ENCODE data around the gene NSMF. TPM values are rescaled to one million over a fixed set of nuclear protein-coding genes. Genes with fewer than 3 reads are reported as not detected.

The NSMF gene
- total and polyA plus RNA-seq, 2 donors (not counting 1 experiment from before 2014, with no cell fraction given) = 28.7 to 59.4 TPM

DNA sequence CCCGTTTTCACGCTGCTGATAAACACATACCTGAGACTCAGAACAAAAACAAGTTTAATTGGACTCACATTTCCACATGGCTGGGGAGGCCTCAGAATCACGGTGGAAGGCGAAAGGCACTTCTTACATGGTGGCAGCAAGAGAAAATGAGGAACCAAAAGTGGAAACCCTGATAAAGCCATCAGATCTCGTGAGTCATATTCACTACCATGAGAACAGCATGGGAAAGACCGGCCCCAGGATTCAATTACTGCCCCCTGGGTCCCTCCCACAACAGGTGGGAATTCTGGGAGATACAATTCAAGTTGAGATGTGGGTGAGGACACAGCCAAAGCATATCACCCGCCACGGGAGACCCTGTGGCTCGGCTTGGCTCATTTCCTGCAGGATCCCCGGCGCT, 56.4 kb downstream of the NSMF start:
- no peaks in the 10 kb centered on the region for H3K36me3 ChIP-seq (replicated peaks in 1 of 2; ENCODE audit: control extremely low read depth in 1 of 2, control insufficient read depth in 1 of 2, extremely low read depth in 1 of 2, insufficient read depth in 2 of 2, low read length in 1 of 2)
- H3K27me3 ChIP-seq (replicated peaks in 1 of 4; ENCODE audit: control extremely low read depth in 1 of 4, control insufficient read depth in 3 of 4, insufficient read depth in 4 of 4, low read length in 3 of 4) = peaks cover 0 to 10% (median 2%) of the 10 kb centered on the region in 4 experiments
- H3K4me3 ChIP-seq (ENCODE audit: control extremely low read depth in 1 of 5, extremely low read depth in 1 of 5, insufficient read depth in 1 of 5, low read depth in 2 of 5, low read length in 4 of 5) = no peak overlapping the region
- peaks cover 17 to 28% of the 10 kb centered on the region in 2 donors for H3K4me1 ChIP-seq (ENCODE audit: control insufficient read depth in 2 of 2, insufficient read depth in 2 of 2, low read length in 2 of 2)
- no peak overlapping the region for H3K4me3 Mint-ChIP-seq
- no peaks in the 10 kb centered on the region for H3K9me3 Mint-ChIP-seq (ENCODE audit: insufficient read depth)
- DNase-seq (no peak), ATAC-seq (ENCODE audit: low read depth) (no peak)
- H3K27me3 Mint-ChIP-seq = no peaks in the 10 kb centered on the region
- peaks cover 0 to 34% (median 4%) of the 10 kb centered on the region in 3 donors for H3K9me3 ChIP-seq (ENCODE audit: control extremely low read depth in 1 of 3, control insufficient read depth in 2 of 3, insufficient read depth in 1 of 3, low read length in 2 of 3)
- H3K9ac ChIP-seq (ENCODE audit: low read length) = no peak overlapping the region
- H3K4me2 ChIP-seq (replicated peaks; ENCODE audit: low read depth, low read length, poor library complexity, severe bottlenecking) = no peak overlapping the region
- ChIA-PET CTCF (no interaction called here), POLR2A (no interaction called here)
- H3K27ac ChIP-seq (ENCODE audit: low read length in 2 of 2) = no peak overlapping the region
- peaks cover 22% of the 10 kb centered on the region for H3K79me2 ChIP-seq (ENCODE audit: control insufficient read depth, insufficient read depth, low read length)
- peaks cover 26% of the 10 kb centered on the region for H4K20me1 ChIP-seq (ENCODE audit: control insufficient read depth, insufficient read depth, low read length, poor library complexity, severe bottlenecking)
- H3K4me1 Mint-ChIP-seq = peaks cover 24% of the 10 kb centered on the region
- intact Hi-C loops (cut with micrococcal nuclease) = no loop called here
- no peak overlapping the region for H2AFZ ChIP-seq (ENCODE audit: insufficient read depth, low read depth, low read length, poor library complexity, severe bottlenecking)
- WGBS (ENCODE audit: insufficient coverage) = 64% methylated on average over 5 of the region's 11 CpGs
- TF ChIP-seq, protein P1, sequence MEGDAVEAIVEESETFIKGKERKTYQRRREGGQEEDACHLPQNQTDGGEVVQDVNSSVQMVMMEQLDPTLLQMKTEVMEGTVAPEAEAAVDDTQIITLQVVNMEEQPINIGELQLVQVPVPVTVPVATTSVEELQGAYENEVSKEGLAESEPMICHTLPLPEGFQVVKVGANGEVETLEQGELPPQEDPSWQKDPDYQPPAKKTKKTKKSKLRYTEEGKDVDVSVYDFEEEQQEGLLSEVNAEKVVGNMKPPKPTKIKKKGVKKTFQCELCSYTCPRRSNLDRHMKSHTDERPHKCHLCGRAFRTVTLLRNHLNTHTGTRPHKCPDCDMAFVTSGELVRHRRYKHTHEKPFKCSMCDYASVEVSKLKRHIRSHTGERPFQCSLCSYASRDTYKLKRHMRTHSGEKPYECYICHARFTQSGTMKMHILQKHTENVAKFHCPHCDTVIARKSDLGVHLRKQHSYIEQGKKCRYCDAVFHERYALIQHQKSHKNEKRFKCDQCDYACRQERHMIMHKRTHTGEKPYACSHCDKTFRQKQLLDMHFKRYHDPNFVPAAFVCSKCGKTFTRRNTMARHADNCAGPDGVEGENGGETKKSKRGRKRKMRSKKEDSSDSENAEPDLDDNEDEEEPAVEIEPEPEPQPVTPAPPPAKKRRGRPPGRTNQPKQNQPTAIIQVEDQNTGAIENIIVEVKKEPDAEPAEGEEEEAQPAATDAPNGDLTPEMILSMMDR (IDR thresholded peaks at IDR 0.05) = no peak
- TF ChIP-seq EZH2 (IDR thresholded peaks at IDR 0.05; ENCODE audit: borderline replicate concordance, insufficient read depth, low read depth, low read length, poor library complexity, severe bottlenecking) = no peak
- no peak overlapping the region for H3K27ac Mint-ChIP-seq

DNA sequence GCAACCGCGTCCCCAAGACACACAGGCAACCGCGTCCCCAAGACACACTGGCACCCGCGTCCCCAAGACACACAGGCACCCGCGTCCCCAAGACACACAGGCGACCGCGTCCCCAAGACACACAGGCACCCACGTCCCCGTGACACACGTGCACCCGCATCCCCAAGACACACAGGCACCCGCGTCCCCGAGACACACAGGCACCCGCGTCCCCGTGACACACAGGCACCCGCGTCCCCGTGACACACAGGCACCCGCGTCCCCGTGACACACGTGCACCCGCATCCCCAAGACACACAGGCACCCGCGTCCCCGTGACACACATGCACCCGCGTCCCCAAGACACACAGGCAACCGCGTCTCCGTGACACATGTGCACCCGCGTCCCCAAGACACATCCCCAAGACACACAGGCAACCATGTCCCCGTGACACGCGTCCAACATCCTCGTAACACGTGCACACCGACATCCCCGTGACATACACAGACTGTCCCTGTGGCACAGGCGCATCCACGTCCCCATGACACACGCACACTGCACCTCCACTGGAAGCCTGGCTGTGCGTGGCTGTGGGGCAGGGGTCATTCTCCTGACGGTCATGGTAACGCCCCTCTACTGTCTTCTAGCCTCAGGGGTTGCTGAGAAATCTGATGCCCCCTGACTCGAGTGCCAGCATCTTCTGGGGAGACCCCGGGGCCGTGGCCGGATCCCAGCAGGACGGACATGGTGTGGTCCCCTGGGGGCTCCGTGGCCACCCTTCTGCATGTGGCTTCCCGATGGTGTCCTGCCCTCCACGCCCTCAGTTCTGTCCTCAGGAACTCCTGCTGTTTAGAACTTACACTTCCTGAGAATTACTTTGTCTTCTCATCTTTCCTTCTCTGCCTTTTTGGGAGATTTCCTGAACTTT, 60.3 kb downstream of the NSMF start:
- no peak for ATAC-seq (ENCODE audit: low read depth)

More for the DNA sequence above, 60.3 kb downstream of the NSMF start:
- no peak overlapping the region for H3K9ac ChIP-seq (ENCODE audit: low read length)
- Mint-ChIP-seq H3K9me3 (ENCODE audit: insufficient read depth) (no peaks in the 10 kb centered on the region), H3K4me1 (peaks cover 26% of the 10 kb centered on the region), H3K27me3 (no peaks in the 10 kb centered on the region), H3K4me3 (no peak overlapping the region), H3K27ac (no peak overlapping the region)
- 95% methylated on average over 60 of the region's 60 CpGs for WGBS (ENCODE audit: insufficient coverage)
- peaks cover 9 to 17% of the 10 kb centered on the region in 2 donors for H3K4me1 ChIP-seq (ENCODE audit: control insufficient read depth in 2 of 2, insufficient read depth in 2 of 2, low read length in 2 of 2)
- no peaks in the 10 kb centered on the region for H3K36me3 ChIP-seq (replicated peaks in 1 of 2; ENCODE audit: control extremely low read depth in 1 of 2, control insufficient read depth in 1 of 2, extremely low read depth in 1 of 2, insufficient read depth in 2 of 2, low read length in 1 of 2)
- H3K4me3 ChIP-seq (ENCODE audit: control extremely low read depth in 1 of 5, extremely low read depth in 1 of 5, insufficient read depth in 1 of 5, low read depth in 2 of 5, low read length in 4 of 5) = no peak overlapping the region
- no peak overlapping the region for H3K27ac ChIP-seq (ENCODE audit: low read length in 2 of 2)
- TF ChIP-seq EZH2 (IDR thresholded peaks at IDR 0.05; ENCODE audit: borderline replicate concordance, insufficient read depth, low read depth, low read length, poor library complexity, severe bottlenecking) = no peak
- TF ChIP-seq, protein P1 (IDR thresholded peaks at IDR 0.05) = no peak
- no peaks in the 10 kb centered on the region for H3K27me3 ChIP-seq (replicated peaks in 1 of 4; ENCODE audit: control extremely low read depth in 1 of 4, control insufficient read depth in 3 of 4, insufficient read depth in 4 of 4, low read length in 3 of 4)
- no peak overlapping the region for H3K4me2 ChIP-seq (replicated peaks; ENCODE audit: low read depth, low read length, poor library complexity, severe bottlenecking)
- CTCF ChIA-PET = no interaction called here
- peaks cover 4% of the 10 kb centered on the region for H4K20me1 ChIP-seq (ENCODE audit: control insufficient read depth, insufficient read depth, low read length, poor library complexity, severe bottlenecking)
- no peaks in the 10 kb centered on the region for H3K79me2 ChIP-seq (ENCODE audit: control insufficient read depth, insufficient read depth, low read length)
- POLR2A ChIA-PET = no interaction called here
- DNase-seq = no peak
- no peak overlapping the region for H2AFZ ChIP-seq (ENCODE audit: insufficient read depth, low read depth, low read length, poor library complexity, severe bottlenecking)
- H3K9me3 ChIP-seq (ENCODE audit: control extremely low read depth in 1 of 3, control insufficient read depth in 2 of 3, insufficient read depth in 1 of 3, low read length in 2 of 3) = peaks cover 0 to 42% (median 4%) of the 10 kb centered on the region in 3 donors
- intact Hi-C loops (cut with micrococcal nuclease) = no loop called here

Data from B cell (primary cell).